ENCODE results near the gene CGB1. TPM values are rescaled to one million over a fixed set of nuclear protein-coding genes. Genes with fewer than 3 reads are reported as not detected.
"Not testable (repeated sequence)": the region's sequence is repeated elsewhere in the genome, so short reads cannot be mapped to it uniquely, and the experiment has no call there.

The CGB1 gene
- total RNA-seq, 2 experiments from 2014 or later, result not detected

- CTCF ChIA-PET, result interaction anchor here (1.0 to 5.8 kb wide), 5 partner anchors 15 to 79 kb away, joined by 3 to 32 read pairs (median 8); partner anchors contain the start of genes GYS1 and RUVBL2
- H3K4me3 Mint-ChIP-seq, result peak overlapping the region; percentile 72
- peaks cover 14% of the 10 kb centered on the region for H3K36me3 Mint-ChIP-seq (ENCODE audit: low read depth)
- H3K27ac Mint-ChIP-seq, result peak overlapping the region; percentile 30
- POLR2A ChIA-PET, result interaction anchor here (1.1 to 1.3 kb wide), 2 partner anchors 25 to 79 kb away, joined by 3 read pairs; no protein-coding TSS in a partner anchor
- ATAC-seq, result peak; percentile 25
- not testable (repeated sequence) for H3K9me3 Mint-ChIP-seq (ENCODE audit: insufficient read depth)
- peaks cover 11% of the 10 kb centered on the region for H3K27me3 Mint-ChIP-seq (ENCODE audit: low read depth)
- peaks cover 39% of the 10 kb centered on the region for H3K4me1 Mint-ChIP-seq (ENCODE audit: low read depth)
- DNase-seq, result peak; percentile 48
These were observed 18.1 kb downstream of the CGB1 start for GRCh38 chr19:49018388-49019241.

- CTCF ChIA-PET, result interaction anchor here (1.0 to 5.8 kb wide), 5 partner anchors 14 to 80 kb away, joined by 3 to 32 read pairs (median 8); partner anchors contain the start of genes GYS1 and RUVBL2
- DNase-seq (peak; percentile 73), ATAC-seq (peak; percentile 81)
- Mint-ChIP-seq H3K27me3 (ENCODE audit: low read depth) (peaks cover 11% of the 10 kb centered on the region), H3K4me3 (peak overlapping the region; percentile 72), H3K36me3 (ENCODE audit: low read depth) (peaks cover 16% of the 10 kb centered on the region), H3K27ac (no peak overlapping the region), H3K4me1 (ENCODE audit: low read depth) (peaks cover 39% of the 10 kb centered on the region), H3K9me3 (ENCODE audit: insufficient read depth) (no peaks in the 10 kb centered on the region)
- POLR2A ChIA-PET, result interaction anchor here (0.7 to 1.3 kb wide), 2 partner anchors 24 to 80 kb away, joined by 3 read pairs; no protein-coding TSS in a partner anchor
These were observed 18.9 kb downstream of the CGB1 start for GRCh38 chr19:49017666-49018351.

GRCh38 chr19:49017041-49017665 is 19.5 kb downstream of the CGB1 start, which contains the start of gene LHB:
Gene LHB (minus strand): TSS chr19:49017091. CDS start chr19:49017081, 10 bp downstream.
- Mint-ChIP-seq H3K4me1 (ENCODE audit: low read depth) (peaks cover 39% of the 10 kb centered on the region), H3K4me3 (peak within 1 kb of the TSS; percentile 72), H3K27me3 (ENCODE audit: low read depth) (peaks cover 11% of the 10 kb centered on the region), H3K36me3 (ENCODE audit: low read depth) (peaks cover 20% of the 10 kb centered on the region), H3K27ac (no peak within 1 kb of the TSS), H3K9me3 (ENCODE audit: insufficient read depth) (no peaks in the 10 kb centered on the region)
- DNase-seq (no peak), ATAC-seq (no peak)
- ChIA-PET CTCF (interaction anchor here (1.3 to 5.8 kb wide), 3 partner anchors 18 to 38 kb away, joined by 4 to 32 read pairs (median 26); partner anchors contain the start of genes GYS1 and RUVBL2), POLR2A (interaction anchor here (1.3 kb wide), 1 partner anchor 23 kb away, joined by 3 read pairs; no protein-coding TSS in a partner anchor)

- no peaks in the 10 kb centered on the region for H3K9me3 Mint-ChIP-seq (ENCODE audit: insufficient read depth)
- ChIA-PET CTCF (interaction anchor here (0.8 to 4.3 kb wide), 2 partner anchors 17 to 23 kb away, joined by 3 to 26 read pairs; partner anchors contain the start of genes GYS1 and RUVBL2), POLR2A (no interaction called here)
- peaks cover 35% of the 10 kb centered on the region for H3K4me1 Mint-ChIP-seq (ENCODE audit: low read depth)
- peaks cover 20% of the 10 kb centered on the region for H3K36me3 Mint-ChIP-seq (ENCODE audit: low read depth)
- H3K27me3 Mint-ChIP-seq (ENCODE audit: low read depth), result peaks cover 8% of the 10 kb centered on the region
- DNase-seq (no peak), ATAC-seq (no peak)
- no peak overlapping the region for H3K27ac Mint-ChIP-seq
- no peak overlapping the region for H3K4me3 Mint-ChIP-seq
These were observed 20.4 kb downstream of the CGB1 start for GRCh38 chr19:49016067-49016839.

- Mint-ChIP-seq H3K27ac (no peak overlapping the region), H3K4me3 (no peak overlapping the region), H3K4me1 (ENCODE audit: low read depth) (peaks cover 23% of the 10 kb centered on the region), H3K36me3 (ENCODE audit: low read depth) (peaks cover 23% of the 10 kb centered on the region), H3K27me3 (ENCODE audit: low read depth) (peaks cover 7% of the 10 kb centered on the region), H3K9me3 (ENCODE audit: insufficient read depth) (no peaks in the 10 kb centered on the region)
- POLR2A ChIA-PET, result no interaction called here
- ATAC-seq, result no peak
- DNase-seq, result no peak
- CTCF ChIA-PET, result interaction anchor here (1.5 to 1.7 kb wide), 2 partner anchors 15 to 21 kb away, joined by 6 to 9 read pairs; partner anchors contain the start of genes GYS1 and RUVBL2
These were observed 21.8 kb downstream of the CGB1 start for GRCh38 chr19:49014870-49015255.

GRCh38 chr19:49014123-49014869 is 22.4 kb downstream of the CGB1 start:
- CTCF ChIA-PET, result interaction anchor here (1.5 to 1.7 kb wide), 2 partner anchors 15 to 21 kb away, joined by 6 to 9 read pairs; partner anchors contain the start of genes GYS1 and RUVBL2

GRCh38 chr19:49011194-49011593 is 25.5 kb downstream of the CGB1 start:
- ATAC-seq (no peak), DNase-seq (no peak)
- H3K4me3 Mint-ChIP-seq, result no peak overlapping the region
- CTCF ChIA-PET, result no interaction called here
- no peaks in the 10 kb centered on the region for H3K9me3 Mint-ChIP-seq (ENCODE audit: insufficient read depth)
- H3K27me3 Mint-ChIP-seq (ENCODE audit: low read depth), result no peaks in the 10 kb centered on the region
- H3K27ac Mint-ChIP-seq, result no peak overlapping the region
- H3K4me1 Mint-ChIP-seq (ENCODE audit: low read depth), result no peaks in the 10 kb centered on the region
- peaks cover 35% of the 10 kb centered on the region for H3K36me3 Mint-ChIP-seq (ENCODE audit: low read depth)
- POLR2A ChIA-PET, result no interaction called here

More at GRCh38 chr19:49014123-49014869, 22.4 kb downstream of the CGB1 start:
- ATAC-seq, result no peak
- H3K27me3 Mint-ChIP-seq (ENCODE audit: low read depth), result peaks cover 6% of the 10 kb centered on the region
- peaks cover 19% of the 10 kb centered on the region for H3K4me1 Mint-ChIP-seq (ENCODE audit: low read depth)
- no peak overlapping the region for H3K27ac Mint-ChIP-seq
- no peak overlapping the region for H3K4me3 Mint-ChIP-seq
- no peaks in the 10 kb centered on the region for H3K9me3 Mint-ChIP-seq (ENCODE audit: insufficient read depth)
- POLR2A ChIA-PET, result no interaction called here
- DNase-seq, result no peak
- H3K36me3 Mint-ChIP-seq (ENCODE audit: low read depth), result peaks cover 26% of the 10 kb centered on the region

GRCh38 chr19:49010453-49010852 is 26.2 kb downstream of the CGB1 start:
- POLR2A ChIA-PET, result no interaction called here

GRCh38 chr19:49009828-49010227 is 26.9 kb downstream of the CGB1 start:
- H3K27me3 Mint-ChIP-seq (ENCODE audit: low read depth), result no peaks in the 10 kb centered on the region
- H3K4me3 Mint-ChIP-seq, result no peak overlapping the region
- H3K9me3 Mint-ChIP-seq (ENCODE audit: insufficient read depth), result no peaks in the 10 kb centered on the region
- CTCF ChIA-PET, result interaction anchor here (1.2 to 3.3 kb wide), 3 partner anchors 10 to 46 kb away, joined by 3 to 17 read pairs (median 5); no protein-coding TSS in a partner anchor
- ATAC-seq, result no peak
- H3K4me1 Mint-ChIP-seq (ENCODE audit: low read depth), result no peaks in the 10 kb centered on the region
- no peak overlapping the region for H3K27ac Mint-ChIP-seq
- no peak for DNase-seq
- peaks cover 32% of the 10 kb centered on the region for H3K36me3 Mint-ChIP-seq (ENCODE audit: low read depth)
- POLR2A ChIA-PET, result interaction anchor here (0.6 kb wide), 1 partner anchor 226 kb away, joined by 3 read pairs; no protein-coding TSS in a partner anchor

More at GRCh38 chr19:49010453-49010852, 26.2 kb downstream of the CGB1 start:
- ATAC-seq (no peak), DNase-seq (no peak)
- Mint-ChIP-seq H3K4me1 (ENCODE audit: low read depth) (no peaks in the 10 kb centered on the region), H3K27ac (peak overlapping the region; percentile 23), H3K27me3 (ENCODE audit: low read depth) (no peaks in the 10 kb centered on the region), H3K9me3 (ENCODE audit: insufficient read depth) (no peaks in the 10 kb centered on the region), H3K36me3 (ENCODE audit: low read depth) (peaks cover 29% of the 10 kb centered on the region), H3K4me3 (no peak overlapping the region)
- CTCF ChIA-PET, result interaction anchor here (3.3 kb wide), 1 partner anchor 11 kb away, joined by 17 read pairs; no protein-coding TSS in a partner anchor

- DNase-seq, result no peak
- Mint-ChIP-seq H3K27me3 (ENCODE audit: low read depth) (no peaks in the 10 kb centered on the region), H3K27ac (no peak overlapping the region), H3K4me3 (no peak overlapping the region), H3K4me1 (ENCODE audit: low read depth) (no peaks in the 10 kb centered on the region), H3K9me3 (ENCODE audit: insufficient read depth) (no peaks in the 10 kb centered on the region), H3K36me3 (ENCODE audit: low read depth) (peaks cover 34% of the 10 kb centered on the region)
- ATAC-seq, result no peak
- ChIA-PET CTCF (no interaction called here), POLR2A (no interaction called here)
These were observed 29.8 kb downstream of the CGB1 start for GRCh38 chr19:49006905-49007304.
